ENCODE data around the gene SNRK.

DNA sequence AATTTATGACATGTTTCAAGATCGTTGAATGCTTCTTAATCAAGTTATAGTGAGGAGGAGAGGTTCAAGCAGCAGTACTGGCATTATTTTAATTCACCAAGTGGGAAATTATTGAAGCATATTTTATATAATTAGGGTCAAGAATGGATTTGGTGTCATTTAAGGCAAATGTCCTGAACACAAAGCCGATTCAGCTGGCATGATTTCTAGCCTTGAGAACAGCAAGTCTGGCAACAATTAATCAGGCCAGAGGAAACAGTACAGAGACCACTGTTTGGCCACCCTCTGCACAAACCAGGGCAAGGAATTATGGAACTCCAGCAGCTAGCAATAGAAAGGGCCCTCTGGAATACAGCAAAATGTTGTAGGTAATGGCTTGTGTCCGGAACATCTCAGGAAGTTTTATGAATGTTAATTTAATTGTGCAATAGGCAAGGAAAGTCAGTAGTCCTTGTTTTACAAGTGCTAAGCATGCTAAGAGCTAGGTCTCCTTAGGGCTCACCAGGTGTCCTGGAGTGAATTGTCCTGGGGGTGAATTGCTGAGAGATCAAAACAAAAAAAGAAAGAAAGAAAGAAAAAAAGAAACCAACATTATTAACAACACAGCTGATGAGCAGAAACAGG lies 38.7 kb upstream of the SNRK start:
- TF ChIP-seq, protein P1, sequence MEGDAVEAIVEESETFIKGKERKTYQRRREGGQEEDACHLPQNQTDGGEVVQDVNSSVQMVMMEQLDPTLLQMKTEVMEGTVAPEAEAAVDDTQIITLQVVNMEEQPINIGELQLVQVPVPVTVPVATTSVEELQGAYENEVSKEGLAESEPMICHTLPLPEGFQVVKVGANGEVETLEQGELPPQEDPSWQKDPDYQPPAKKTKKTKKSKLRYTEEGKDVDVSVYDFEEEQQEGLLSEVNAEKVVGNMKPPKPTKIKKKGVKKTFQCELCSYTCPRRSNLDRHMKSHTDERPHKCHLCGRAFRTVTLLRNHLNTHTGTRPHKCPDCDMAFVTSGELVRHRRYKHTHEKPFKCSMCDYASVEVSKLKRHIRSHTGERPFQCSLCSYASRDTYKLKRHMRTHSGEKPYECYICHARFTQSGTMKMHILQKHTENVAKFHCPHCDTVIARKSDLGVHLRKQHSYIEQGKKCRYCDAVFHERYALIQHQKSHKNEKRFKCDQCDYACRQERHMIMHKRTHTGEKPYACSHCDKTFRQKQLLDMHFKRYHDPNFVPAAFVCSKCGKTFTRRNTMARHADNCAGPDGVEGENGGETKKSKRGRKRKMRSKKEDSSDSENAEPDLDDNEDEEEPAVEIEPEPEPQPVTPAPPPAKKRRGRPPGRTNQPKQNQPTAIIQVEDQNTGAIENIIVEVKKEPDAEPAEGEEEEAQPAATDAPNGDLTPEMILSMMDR (IDR thresholded peaks at IDR 0.05; ENCODE audit: poor library complexity) = no peak
- TF ChIP-seq EZH2 (IDR thresholded peaks at IDR 0.05; ENCODE audit: borderline replicate concordance) = no peak
- no peak for TF ChIP-seq EZH2phosphoT487 (IDR thresholded peaks at IDR 0.05; ENCODE audit: low read depth, severe bottlenecking, unreplicated experiment)
